ENCODE measurements around the gene SEL1L2.

GRCh38 chr20:13863244-13863643, 127.2 kb downstream of the SEL1L2 start:
- TF ChIP-seq CTCF (IDR thresholded peaks at IDR 0.05) (no peak), POLR2A (IDR thresholded peaks at IDR 0.05) (no peak)

Measured in vagina (tissue), 2 donors.